Fibroblast of skin of right biceps (primary cell): ENCODE data around the gene GARIN5B.
"Not testable (repeated sequence)": the region's sequence is repeated elsewhere in the genome, so short reads cannot be mapped to it uniquely, and the experiment has no call there.

Experiments
- DNase-seq: peaks from one replicate; pipeline ENCODE4 v3.0.0-alpha.2; 2013

Gene GARIN5B

DNA sequence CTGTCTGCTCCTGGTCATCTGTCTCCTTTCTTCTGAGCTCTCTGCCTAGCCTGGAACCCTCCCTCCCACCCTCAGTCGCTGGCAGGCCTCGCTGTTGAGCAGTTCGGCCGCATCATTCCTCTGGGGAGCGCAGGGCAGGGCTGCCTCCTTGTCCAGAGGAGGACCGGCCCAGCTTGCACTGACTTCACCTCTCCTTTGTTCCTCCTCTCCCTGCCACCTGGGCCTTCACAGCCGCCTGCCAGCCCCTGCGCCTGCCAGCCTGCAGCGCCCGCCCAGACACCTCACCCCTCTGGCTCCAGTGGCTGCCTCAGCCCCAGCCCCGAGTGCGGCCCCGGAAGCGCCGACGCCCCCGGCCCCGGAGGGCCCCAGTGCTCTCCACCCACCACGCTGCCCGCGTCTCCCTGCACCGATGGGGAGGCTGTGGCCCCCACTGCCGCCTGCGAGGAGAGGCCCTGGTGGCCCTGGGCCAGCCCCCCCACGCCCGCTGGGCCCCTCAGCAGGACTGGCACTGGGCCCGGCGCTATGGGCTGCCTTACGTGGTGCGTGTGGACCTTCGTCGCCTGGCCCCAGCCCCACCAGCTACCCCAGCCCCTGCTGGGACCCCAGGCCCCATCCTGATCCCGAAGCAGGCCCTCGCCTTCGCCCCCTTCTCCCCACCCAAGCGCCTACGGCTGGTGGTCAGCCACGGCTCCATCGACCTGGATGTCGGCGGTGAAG, 16.2 kb downstream of the GARIN5B start:
- DNase-seq, result no peak

DNA sequence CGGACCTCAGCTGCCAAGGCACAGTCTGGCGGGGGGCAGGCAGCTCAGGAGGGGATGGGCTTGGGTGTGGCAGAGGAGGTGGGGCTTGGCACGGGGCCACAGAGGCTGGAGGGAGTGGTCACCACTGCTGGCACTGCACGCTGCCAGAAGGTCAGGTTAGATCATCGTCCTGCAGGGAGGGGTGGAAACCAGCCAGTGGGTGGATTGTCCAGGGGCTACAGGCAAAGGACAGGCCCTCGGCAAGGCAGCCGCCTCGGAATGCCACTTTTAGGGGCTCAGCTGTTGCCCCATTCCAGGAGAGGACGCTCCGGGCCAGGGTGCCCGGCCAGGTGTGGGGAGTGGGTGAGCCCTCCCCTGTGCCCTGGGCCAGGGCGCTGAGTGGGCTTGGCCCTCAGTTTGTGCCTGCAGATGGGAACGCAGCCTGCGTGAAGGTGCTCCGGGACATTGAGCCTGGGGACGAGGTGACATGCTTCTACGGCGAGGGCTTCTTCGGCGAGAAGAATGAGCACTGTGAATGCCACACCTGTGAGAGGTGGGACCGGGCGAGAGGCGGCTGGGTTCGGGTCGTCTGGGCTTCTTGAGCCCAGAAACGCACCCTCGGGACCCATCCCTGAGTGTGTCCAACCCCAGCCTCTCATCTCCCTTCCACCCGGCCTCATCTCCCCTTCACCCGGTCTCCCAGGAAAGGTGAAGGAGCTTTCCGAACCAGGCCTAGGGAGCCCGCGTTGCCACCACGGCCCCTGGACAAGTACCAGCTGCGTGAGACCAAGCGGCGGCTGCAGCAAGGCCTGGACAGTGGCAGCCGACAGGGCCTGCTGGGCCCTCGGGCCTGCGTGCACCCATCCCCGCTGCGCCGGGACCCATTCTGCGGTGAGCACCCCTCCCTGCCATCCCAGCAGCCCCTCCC, 17.0 kb downstream of the GARIN5B start:
- no peak for DNase-seq

DNA sequence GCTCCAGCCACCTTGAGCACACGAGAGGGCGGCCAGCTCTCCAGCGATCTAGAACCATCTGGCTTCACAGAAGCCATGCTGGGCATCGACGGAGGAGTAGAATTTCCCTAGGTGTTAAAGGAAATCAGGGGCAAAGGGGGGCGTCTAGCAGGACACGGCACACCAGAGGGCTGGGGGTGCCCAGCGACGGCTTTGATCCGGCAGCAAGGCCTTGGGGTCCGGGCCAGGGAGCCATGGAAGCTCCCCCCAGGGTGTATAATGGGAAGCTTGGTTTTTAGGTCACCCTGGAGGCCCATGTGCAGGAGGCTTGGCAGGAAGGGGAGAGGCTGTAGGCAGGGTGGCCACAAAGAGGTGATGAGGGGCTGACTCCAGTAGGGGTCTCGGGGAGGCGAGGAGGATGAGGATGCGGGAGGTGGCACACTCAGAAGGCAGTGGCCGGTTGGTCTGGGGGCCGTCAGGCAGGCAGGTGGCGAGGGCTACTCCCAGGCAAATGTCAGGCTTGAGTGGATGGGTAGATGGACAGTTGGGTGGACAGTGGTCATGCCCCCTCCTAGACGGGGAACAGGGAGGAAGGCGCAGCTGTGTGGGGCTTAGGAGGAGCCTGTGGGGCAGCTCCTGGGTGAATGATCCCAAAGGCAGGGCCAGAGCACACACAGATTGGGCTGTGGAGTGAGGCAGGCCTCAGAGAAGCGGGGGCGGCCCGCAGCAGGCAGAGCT, 17.8 kb downstream of the GARIN5B start:
- no peak for DNase-seq

DNA sequence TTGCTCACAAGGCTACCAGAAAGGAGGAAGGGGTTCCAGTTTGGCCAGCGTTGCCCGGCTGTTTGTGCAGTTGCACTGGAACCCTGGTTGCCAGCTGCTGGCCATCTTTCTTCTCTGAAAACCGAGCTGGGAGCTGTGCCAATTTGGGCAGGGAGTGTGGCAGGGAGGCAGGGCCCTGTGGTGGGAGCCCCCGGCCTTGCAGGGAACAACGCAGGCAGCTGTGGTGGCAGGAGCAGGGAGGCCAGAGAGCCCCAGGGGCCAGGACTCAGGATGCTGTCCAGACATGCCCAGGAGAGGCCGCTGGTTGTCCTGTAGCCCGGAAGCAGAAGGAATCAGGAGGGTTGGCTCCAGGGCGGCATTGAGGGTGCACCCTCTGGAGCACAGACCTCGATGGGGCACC, 18.6 kb downstream of the GARIN5B start:
- no peak for DNase-seq

DNA sequence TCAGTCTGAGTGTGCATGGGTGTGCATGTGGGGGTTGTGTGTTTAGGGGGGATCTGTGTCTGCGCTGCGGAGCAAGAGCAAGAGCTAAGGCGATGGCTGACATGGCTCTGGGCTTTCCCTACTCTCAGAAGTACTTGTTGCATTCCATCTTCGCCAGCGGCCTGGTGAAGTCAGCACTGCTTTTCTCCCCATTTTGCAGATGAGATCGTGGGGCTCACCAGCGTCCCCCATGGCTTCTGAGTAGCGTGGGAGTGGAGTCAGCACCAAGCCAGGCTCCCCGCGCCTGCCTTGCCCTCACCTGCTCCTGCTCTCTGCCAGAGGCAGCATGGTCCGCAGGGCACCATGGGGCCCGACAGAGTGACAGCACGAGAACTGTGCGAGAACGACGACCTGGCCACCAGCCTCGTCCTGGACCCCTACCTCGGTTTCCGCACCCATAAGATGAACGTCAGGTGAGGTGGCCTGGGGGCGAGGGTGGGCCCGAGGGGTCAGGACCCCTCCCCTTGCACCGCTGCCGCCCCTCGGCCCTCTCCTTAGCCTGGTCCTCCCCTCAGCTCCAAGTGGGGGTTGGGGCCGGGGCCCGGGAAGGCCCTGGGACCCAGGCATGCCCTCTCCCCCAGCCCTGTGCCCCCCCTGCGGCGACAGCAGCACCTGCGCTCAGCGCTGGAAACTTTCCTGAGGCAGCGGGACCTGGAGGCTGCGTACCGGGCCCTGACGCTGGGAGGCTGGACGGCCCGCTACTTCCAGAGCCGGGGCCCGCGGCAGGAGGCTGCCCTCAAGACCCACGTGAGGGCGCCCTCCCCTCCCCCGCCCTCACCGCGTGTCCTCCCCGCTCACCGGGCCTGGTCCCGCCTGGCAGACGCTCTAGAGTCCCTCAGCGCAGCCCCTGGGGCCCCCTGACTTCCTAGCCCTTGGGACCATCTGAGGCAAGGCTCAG, 21.2 kb downstream of the GARIN5B start:
- DNase-seq, result no peak

DNA sequence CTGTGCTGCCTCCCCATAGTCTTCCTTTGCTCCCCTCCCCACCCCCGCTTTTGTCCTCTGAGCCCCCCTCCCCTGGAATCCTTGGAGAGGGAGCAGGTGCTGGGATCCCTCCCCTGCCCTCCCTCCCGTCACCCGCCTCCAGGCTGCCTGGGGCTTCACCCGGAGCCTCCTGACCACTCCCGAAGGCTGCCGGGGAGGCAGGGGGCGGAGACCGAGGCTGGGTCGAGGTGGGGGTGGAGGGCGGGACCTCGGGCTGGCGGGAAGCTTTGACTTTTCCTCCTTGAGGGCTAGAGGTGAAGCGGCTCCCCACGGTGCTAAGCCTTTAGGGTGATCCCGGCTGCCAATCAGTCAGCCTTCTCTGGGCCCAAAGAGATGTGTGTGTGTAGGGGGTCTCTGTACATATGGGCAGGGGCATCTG, 21.9 kb downstream of the GARIN5B start:
- peak; percentile 57 for DNase-seq

DNA sequence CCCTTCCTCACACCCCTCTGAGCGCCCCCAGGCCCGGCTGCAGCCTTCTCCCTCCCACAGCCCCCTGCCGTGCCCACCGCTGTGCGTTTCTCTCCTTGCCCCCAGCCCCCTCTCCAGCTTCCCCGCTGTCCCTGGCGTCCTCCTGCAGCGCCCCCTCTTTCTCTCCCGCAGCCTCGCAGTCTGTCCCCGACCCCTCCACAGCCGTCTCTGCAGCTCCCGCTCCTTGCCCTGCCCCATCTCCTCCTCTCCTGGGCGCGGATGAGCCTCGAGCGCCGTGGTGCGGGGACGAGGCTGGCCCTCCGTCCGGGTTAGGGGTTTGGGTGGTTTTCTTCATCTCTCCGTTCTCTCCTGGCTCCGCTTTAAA, 22.3 kb downstream of the GARIN5B start:
- no peak for DNase-seq

DNA sequence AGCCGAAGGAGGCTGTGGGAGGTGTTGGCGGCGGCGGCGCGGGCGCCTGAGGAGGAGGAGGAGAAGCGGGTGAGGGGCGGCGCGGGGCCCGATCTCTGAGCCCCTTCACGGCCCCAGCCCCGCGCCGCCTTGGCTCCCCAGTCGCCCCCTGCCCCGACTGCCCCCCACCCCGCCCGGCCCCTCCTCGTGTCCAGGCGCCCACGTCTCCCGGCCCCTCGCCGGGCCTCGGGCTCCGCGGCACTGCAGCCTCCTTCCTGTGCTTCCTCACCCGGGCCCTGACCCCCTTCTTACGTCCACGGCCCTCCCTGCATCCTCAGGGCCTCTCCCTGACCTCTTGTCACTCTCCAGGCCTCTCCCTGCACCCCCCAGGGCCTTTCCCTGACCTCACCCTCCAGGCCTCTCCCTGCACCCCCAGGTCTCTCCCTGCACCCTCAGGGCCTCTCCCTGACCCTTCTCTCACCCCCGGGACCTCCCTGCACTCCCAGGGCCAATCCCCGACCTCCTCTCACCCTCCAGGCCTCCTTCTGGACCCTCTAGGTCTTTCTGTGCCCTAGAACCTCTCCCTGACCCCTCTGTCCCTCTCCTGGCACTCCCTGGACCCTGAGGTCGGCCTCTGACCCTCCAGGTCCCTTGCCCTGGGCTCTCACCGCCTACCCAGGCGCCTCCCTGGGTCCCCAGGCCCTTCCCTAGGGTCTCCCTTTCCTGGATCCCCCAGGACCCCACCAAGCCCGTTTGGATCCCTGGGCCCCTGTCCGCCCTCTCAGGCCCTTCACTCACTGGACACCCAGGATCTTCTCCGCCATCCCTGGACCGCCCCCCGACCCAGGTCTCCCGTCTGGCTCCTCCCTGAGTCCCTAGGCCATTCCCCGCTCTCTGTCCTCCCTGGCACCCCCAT, 22.9 kb downstream of the GARIN5B start:
- DNase-seq, result no peak

DNA sequence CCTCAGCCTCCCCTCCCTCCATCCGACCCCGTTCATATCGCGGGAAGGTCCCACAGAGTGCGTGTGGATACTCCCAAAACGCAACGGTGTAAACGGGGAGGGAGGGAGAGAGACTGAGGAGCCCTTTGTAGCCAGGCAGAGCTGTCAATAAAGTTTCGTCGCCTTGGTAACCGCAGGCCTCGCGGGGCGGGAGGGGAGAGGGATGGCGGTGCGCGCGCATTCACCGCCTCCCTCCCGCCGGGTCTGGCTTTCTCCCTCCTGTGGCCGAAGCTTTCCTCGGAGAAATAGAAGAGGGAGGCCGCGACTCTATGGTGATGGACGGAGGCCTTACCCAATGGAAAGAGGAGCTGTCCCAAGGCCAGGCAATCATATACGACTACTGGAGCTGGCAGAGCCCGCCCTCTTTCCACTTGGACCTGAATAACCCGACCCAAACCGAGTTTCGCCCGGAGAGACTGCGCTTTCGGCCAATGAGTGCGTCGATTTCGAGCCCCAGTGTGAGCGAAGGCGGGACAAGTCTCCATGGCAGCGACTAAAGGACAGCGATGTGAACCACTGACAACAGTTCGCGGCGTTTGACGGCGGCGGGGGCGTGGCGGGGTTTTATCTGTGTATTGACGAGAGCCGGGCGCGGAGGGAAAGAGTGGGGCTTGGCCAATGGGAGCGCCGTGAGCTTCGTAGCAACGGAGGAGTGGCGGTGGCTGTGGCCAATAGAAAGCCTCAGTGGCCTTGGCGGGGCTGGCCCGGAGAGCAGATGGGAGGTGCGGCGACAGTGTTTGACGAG, 23.8 kb downstream of the GARIN5B start, which contains the start of gene KMT5C:
Gene KMT5C, plus strand, starts transcription at position 772 of the 784 bp plus-strand sequence. CDS start 2,061 bp downstream, outside the sequence.
- DNase-seq, result peak; percentile 100

DNA sequence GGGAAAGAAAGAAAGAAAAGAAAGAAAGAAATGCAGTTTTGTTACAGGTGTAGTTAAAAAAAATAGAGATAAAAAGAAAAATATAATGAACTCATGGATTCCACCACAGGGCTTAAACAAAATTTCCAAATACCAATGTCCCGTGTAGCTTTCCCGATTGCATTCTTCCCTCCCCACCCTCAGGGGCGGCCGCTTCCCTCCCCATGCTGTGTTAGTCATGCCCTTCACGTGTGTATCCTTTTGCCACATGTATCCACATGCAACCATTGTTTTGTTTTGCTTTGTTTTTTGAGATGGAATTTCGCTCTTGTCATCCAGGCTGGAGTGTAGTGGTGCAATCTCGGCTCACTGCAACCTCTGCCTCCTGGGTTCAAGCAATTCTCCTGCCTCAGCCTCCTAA, 27.0 kb downstream of the GARIN5B start:
- peak; percentile 33 for DNase-seq

DNA sequence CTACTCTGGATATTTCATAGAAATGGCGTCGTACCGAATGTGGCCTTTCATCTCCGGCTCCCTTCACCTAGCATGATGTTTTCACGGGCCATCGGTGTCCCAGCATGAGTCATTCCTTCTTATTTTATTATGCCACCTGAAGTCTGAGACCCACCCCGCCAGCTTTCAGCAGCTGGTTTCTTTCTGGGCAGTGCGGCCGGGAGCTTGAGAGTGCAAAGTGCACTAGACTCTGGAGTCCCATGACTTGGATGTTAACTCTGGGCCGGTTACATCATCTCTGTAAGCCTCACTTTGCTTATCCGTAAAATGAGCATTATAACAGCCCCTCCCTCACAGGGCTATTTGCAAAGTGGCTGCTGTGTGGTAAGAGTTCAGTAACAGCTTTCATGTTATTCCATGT, 29.2 kb downstream of the GARIN5B start:
- DNase-seq, result no peak

DNA sequence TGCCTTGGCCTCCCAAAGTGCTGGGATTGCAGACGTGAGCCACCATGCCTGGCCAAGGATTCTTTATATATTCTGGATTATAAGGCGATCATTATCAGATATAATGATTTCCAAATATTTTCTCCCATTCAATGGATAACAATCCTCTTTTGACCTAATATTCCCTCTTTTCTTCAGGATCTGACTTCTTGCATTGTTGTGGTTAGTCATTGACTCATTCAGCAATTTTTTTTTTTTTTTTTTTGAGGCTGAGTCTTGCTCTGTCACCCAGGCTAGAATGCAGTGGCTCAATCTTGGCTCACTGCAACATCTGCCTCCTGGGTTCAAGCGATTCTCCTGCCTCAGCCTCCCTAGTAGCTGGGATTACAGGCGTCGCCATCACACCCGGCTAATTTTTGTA, 33.3 kb downstream of the GARIN5B start:
- peak; percentile 52 for DNase-seq

DNA sequence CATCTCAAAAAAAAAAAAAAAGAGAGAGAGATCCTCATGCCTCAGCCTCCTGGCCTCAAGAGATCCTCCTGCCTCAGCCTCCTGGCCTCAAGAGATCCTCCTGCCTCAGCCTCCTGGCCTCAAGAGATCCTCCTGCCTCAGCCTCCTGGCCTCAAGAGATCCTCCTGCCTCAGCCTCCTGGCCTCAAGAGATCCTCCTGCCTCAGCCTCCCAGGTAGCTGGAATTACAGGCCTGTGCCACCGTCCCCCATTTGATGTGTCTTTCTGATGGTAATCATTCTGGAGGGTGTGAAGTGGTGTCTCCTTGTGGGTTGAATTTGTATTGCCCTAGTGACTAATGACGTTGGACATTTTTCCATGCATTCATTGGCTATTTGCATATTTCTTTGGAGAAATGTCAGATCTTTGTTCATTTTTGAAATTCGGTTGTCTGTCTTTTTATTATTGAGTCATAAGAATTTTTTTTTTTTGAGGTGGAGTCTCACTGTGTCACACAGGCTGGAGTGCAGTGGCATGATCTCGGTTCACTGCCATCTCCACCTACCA, 34.2 kb downstream of the GARIN5B start:
- not testable (repeated sequence) for DNase-seq

DNA sequence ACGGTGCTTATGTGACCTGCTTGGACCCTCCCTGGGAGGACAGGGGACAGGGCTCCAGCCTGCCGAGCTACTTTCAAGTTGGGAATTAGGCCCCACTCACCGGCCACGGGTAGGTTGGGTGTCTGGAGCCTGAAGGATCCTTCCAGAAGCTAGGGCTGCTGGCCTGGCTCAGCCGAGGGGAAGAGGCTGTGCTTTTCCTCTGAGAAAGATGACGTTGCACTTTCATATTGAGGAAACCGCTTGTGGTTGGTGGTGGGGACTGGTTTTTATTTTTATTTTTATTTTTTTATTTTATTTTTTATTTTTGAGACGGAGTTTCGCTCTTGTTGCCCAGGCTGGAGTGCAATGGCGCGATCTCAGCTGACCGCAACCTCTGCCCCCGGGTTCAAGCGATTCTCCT, 37.9 kb downstream of the GARIN5B start, which contains the start of gene TMEM150B:
Gene TMEM150B, minus strand, starts transcription at position 170 of the 400 bp plus-strand sequence. CDS start 4,305 bp downstream, outside the sequence.
- DNase-seq, result no peak

DNA sequence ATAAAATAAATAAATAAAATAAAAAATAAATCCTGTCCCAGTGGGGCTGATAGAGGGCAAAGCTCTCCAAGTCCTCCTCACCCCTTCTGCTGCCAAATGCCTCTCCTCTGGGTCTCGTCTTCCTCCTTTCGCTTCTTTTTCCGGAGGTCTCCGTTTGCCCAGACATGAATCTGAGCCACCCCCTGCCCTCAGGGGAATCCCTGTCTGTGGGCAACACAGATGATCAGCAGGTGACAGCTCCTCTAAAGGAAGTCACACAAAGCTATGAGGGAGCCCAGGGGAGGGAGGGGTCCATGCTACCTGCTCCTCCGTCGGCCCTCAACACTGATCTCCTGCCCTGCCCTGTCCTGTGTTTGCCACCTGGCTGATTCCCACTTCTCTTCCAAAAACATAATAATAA, 38.4 kb downstream of the GARIN5B start:
- DNase-seq, result no peak

DNA sequence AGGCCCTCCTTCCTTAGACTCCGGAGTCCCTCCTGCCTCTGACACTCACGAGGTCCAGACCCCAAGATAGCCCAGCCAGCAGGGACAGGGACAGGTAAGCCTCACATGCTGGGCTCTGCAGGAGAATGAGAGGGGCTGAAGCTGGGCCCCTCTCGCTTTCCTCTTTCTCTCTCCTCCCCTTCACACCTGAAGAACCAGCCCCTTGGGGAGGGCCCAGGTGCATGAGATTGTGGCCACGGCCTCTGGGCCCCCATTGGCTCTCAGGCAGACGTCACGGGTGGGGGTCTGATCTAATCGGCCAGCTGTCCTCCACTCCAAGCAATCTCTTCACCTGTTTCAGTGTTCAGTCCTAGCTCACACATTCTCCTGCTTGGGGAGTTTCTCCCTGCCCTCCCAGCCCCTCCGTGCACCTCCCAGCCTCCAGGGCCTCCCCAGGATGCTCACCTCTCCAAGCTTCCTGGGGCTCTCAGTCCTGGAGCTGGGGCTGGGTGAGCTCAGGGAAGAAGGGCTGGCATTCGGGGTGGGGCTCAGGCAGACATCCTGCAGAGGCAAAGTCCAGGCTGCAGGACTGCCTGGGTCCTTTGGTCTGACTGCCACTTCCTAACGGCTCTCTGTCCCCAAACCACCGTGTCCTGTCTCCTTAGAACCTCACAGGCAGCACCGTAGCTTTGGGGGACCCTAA, 40.7 kb downstream of the GARIN5B start:
- DNase-seq, result no peak

DNA sequence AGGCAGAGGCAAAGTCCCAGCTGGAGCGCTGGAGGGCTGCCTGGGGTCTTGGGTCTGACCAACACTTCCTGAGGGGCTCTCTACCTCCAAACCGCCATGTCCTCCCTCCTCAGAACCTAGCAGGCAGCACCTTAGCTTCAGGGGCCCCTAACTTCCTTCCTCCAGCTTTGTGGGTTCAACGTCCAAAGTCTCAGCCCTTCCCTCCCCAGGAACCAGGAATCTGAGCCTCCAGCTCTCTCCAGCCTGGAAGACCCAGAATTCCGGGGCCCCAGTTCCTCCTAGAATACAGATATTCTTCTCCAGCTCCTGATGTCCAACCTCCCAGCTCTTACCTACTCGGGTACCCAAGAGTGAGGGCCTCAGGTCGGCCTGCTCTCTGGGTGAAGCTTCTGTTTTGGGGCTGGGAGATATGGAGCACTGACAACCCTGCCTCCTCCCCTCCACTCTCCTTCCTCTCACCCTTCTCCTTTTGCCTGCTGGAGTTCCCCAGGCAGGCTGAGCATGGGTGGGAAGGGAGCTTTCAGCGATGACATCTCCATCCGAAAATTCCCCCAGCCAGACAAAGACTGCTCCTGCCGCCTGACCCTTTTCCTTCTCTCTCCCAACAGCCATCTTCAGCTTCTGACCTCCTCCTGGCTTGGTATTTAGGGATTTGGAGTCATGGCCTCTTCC, 41.5 kb downstream of the GARIN5B start:
- no peak for DNase-seq

DNA sequence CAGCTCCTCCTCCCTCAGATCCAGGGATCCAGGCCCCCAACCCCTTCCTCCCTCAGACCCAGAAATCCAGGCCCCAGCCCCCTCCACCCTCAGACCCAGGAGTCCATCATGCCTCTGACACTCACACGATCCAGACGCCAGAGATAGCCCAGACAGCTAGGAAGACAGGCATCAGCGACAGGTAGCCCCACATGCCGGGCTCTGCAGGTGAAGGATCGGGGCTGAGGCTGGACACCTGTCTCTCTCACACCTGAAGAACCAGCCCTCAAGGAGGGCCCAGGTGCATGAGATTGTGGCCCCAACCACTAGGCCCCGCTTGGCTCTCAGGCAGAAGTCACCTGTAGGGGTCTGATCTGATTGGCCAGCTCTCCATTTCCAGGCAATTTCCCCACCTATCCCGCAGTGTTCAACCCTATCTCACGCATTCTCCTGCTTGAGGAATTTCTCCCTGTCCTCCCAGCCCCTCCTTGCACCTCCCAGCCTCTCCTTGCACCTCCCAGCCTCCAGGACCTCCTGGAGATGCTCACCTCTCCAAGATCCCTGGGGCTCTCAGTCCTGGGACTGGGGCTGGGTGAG, 42.1 kb downstream of the GARIN5B start:
- no peak for DNase-seq
